ENCODE measurements around the gene SHD.
"Not testable (repeated sequence)": the region's sequence is repeated elsewhere in the genome, so short reads cannot be mapped to it uniquely, and the experiment has no call there.

Gene SHD

DNA sequence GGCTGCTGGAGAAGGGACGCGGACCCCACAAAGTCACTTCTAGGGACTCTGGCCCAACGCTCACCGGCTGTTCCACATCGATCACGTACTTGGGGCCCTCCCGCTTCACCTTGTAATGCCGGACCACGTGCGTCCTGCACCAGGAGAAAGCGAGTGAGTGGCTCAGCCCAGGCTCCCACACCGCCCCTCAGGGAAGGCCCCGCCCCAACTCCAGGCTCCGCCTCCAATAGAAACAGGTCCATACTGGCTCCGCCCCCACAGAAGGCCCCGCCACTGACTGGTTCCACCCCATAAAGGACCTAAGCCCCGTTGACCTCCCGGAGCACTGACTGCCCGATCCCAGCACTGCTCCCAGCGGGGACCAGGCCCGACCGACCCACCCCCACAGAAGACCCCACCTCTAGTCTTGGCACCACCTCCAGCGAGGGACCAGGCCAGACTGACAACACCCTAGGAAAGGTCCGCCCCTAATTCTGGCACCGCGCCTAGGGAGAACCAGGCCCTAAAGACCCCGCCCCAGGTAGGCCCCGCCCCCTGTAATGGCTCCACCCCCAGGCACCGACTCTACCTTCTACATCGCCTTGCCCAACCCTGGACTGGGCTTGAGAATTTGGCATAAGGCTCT lies 48.3 kb downstream of the SHD start:
- peak; percentile 62 for DNase-seq (ENCODE audit: low read depth)

GRCh38 chr19:4327877-4328242 lies 48.8 kb downstream of the SHD start:
- DNase-seq (ENCODE audit: low read depth): no peak

DNA sequence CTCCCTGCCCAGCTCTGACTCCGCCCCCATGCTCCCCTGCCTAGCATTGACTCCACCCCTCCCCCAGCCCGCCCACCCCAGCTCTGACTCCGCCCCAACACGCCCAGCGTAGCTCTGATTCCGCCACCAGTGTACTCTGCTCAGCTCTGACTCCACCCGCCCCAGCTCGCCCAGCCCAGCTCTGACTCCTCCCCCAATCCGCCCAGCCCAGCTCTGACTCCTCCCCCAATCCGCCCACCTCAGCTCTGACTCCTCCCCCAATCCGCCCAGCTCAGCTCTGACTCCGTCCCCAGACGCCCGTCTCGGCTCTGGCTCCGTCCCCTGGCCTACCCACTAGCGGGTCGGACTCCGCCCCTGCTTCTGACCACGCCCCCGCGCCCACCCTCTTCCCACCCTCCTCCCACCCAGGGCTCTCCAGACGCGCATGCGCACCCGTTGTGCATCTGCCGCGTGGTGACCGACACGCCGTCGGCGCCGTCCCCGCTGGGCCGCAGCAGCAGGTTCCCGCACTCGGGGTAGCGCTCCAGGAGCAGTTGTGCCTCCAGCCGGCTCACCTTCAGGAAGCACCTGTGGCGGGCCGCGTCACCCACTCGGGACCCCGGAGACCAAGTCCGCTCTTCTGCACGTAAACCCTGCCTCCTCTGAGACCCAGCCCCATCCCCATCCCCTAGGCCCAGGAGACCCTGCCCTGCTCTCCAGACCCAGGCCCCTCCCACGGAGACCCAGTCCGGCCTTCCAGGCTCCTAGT lies 49.4 kb downstream of the SHD start:
- DNase-seq (ENCODE audit: low read depth): peak; percentile 97

DNA sequence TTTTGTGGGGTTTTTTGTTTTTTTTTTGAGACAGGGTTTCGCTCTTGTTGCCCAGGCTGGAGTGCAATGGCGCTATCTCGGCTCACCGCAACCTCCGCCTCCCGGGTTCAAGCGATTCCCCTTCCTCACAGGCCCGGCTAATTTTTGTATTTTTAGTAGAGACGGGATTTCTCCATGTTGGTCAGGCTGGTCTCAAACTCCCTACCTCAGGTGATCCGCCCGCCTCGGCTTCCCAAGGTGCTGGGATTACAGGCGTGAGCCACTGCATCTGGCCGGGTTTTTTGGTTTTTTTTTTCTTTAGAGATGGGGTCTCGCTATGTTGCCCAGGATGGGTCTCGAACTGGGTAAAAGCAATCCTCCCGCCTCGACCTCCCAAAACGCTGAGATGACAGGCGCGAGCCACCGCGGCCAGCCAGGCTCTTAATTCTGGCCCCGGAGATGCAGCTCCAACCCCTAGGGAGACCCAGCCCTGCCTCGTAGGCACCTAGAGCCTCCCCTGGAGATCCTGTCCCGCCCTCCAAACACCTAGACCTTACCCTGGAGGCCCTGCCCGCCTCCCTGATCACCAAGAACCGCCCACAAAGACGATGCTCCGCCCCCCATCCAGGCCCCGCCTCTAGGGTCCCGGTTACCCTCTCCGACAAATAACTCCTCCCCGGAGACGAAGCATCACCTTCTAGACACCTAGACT lies 50.1 kb downstream of the SHD start:
- DNase-seq (ENCODE audit: low read depth): not testable (repeated sequence)

- no peak for DNase-seq (ENCODE audit: low read depth)
These were observed 50.8 kb downstream of the SHD start for GRCh38 chr19:4329858-4330257.

GRCh38 chr19:4334929-4335570 lies 56.0 kb downstream of the SHD start:
- DNase-seq (ENCODE audit: low read depth): no peak

DNA sequence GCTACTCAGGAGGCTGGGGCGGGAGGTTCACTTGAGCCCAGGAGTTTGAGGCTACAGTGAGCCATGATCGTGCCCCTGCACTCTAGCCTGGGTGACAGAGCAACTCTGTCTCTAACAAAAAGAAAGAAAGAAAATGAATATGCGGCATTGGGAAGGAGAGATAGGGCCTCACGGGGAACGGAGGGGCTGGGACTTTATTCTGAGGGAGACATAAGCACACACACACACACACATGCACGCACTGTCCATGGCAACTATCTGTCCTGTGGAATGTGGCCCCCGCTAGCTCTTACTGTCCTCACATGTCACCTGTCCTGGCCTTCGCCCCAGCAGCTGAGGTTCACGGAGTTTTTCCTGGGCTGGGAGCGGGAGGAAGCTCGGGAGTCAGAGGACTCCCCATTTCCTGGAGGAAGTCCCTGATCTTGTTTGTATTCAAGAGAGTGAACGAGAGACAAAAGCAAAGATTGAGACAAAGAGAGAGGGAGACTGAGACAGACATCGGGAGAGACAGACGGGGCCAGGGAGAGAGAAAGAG lies 58.9 kb downstream of the SHD start:
- DNase-seq (ENCODE audit: low read depth): no peak

- DNase-seq (ENCODE audit: low read depth): no peak
These were observed 59.6 kb downstream of the SHD start, which contains the start of gene STAP2 for GRCh38 chr19:4338441-4339355. Gene STAP2, minus strand, starts transcription at chr19:4338827. Its CDS starts 74 bp downstream, at chr19:4338753.
